B cell (primary cell): ENCODE data around the gene ATAD3C.
"Not testable (repeated sequence)": the region's sequence is repeated elsewhere in the genome, so short reads cannot be mapped to it uniquely, and the experiment has no call there.

Experiments
- EZH2 ChIP-seq: IDR thresholded peaks from 2 replicates; pipeline ENCODE4 v1.6.1; 2012; ENCODE audit warnings: borderline replicate concordance, low read depth, mild to moderate bottlenecking, moderate library complexity, low read length; ENCODE audit not compliant: insufficient read depth, poor library complexity, severe bottlenecking
- TF ChIP-seq, protein P1 (sequence below): fragments of 200-600 bp; IDR thresholded peaks from one replicate; pipeline ENCODE4 v1.8.0; 2022; ENCODE audit warnings: antibody characterized with exemption, mild to moderate bottlenecking

DNA sequence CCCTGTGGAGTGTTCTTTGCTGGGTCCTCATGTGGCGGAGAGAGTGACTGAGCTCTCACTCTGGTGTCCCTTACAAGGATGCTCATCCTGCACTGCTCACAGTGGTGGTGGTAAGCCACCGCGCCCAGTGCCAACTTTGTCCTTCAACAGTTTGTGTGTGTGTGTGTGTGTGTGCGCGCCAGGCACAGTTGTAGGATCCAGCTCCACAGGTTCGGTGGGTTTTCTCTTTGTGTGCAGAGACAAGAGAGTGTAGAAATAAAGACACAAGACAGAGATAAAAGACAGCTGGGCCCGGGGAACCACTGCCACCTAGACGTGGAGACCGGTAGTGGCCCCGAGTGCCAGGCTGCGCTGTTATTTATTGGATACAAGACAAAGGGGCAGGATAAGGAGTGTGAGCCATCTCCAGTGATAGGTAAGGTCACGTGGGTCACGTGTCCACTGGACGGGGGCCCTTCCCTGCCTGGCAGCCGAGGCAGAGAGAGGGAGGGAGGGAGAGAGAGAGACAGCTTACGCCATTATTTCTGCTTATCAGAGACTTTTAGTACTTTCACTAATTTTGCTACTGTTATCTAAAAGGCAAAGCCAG, 55.4 kb downstream of the ATAD3C start:
- TF ChIP-seq, protein P1, sequence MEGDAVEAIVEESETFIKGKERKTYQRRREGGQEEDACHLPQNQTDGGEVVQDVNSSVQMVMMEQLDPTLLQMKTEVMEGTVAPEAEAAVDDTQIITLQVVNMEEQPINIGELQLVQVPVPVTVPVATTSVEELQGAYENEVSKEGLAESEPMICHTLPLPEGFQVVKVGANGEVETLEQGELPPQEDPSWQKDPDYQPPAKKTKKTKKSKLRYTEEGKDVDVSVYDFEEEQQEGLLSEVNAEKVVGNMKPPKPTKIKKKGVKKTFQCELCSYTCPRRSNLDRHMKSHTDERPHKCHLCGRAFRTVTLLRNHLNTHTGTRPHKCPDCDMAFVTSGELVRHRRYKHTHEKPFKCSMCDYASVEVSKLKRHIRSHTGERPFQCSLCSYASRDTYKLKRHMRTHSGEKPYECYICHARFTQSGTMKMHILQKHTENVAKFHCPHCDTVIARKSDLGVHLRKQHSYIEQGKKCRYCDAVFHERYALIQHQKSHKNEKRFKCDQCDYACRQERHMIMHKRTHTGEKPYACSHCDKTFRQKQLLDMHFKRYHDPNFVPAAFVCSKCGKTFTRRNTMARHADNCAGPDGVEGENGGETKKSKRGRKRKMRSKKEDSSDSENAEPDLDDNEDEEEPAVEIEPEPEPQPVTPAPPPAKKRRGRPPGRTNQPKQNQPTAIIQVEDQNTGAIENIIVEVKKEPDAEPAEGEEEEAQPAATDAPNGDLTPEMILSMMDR: peak; percentile 79
- TF ChIP-seq EZH2: not testable (repeated sequence)
